Prostate gland (tissue), 2 donors: Measurements from ENCODE around the gene ARHGEF18. TPM values are rescaled to one million over a fixed set of nuclear protein-coding genes. Genes with fewer than 3 reads are reported as not detected.
A peak's percentile ranks its signal among the peaks of the same experiment; 100 is the strongest.
"Not testable (repeated sequence)": the region's sequence is repeated elsewhere in the genome, so short reads cannot be mapped to it uniquely, and the experiment has no call there.

ENCODE experiments used
- DNase-seq: peaks from one replicate; pipeline ENCODE4 v3.0.0-alpha.2; 2019; ENCODE audit warnings: low spot score
- H3K27ac ChIP-seq, 2 donors: fragments of 200-600 bp; sonication (generic); 2 replicates each; pipeline ENCODE4 v1.5.1; 2017 to 2019
- H3K27me3 ChIP-seq: fragments of 200-600 bp; sonication (generic); replicated peaks from 2 replicates; pipeline ENCODE4 v1.5.1; 2019; ENCODE audit not compliant: insufficient read depth
- H3K36me3 ChIP-seq, 2 donors: fragments of 200-600 bp; sonication (generic); 1 replicate in 1 of 2; 2 replicates in 1 of 2; pipeline versions ENCODE4 v1.5.1 to v1.8.1; 2017 to 2019
- H3K4me1 ChIP-seq: fragments of 200-600 bp; sonication (generic); replicated peaks from 2 replicates; pipeline ENCODE4 v1.5.1; 2019
- H3K4me3 ChIP-seq, 2 donors: fragments of 200-600 bp; sonication (generic); 2 replicates each; pipeline ENCODE4 v1.5.1; 2017 to 2019
- H3K9me3 ChIP-seq: fragments of 200-600 bp; sonication (generic); 2 replicates; pipeline ENCODE4 v1.5.1; 2017
- POLR2A ChIP-seq: fragments of 450-650 bp; IDR thresholded peaks from one replicate; pipeline ENCODE4 v1.6.1; 2016; ENCODE audit warnings: antibody characterized with exemption, mild to moderate bottlenecking
- POLR2AphosphoS5 ChIP-seq: sonication (generic); formaldehyde crosslinking; IDR thresholded peaks from one replicate; pipeline ENCODE4 v1.6.1; 2017; ENCODE audit warnings: antibody characterized with exemption
- WGBS: methylation state at CpG from one replicate; pipeline ENCODE4 v1.1.5; 2018; 5-methylcytosine and 5-hydroxymethylcytosine counted together
- intact Hi-C: fragments of 100-400 bp; cut with DNase I; formaldehyde crosslinking; loops from one replicate; pipeline ENCODE4 v1.14.2; 2022
- total RNA-seq, 2 donors: library from RNA; depleted of rRNA; stranded (reverse); fragments of >200 nt; gene quantifications; one replicate each; pipeline ENCODE4 v1.1.0, GENCODE V29; 2016
- TF ChIP-seq, protein P1 (sequence below), 4 experiments: fragments of 200-600 bp in 2 of 4; fragments of 450-650 bp in 2 of 4; sonication (generic) in 2 of 4; IDR thresholded peaks; 1 replicate in 3 of 4; 2 replicates in 1 of 4; pipeline ENCODE4 v1.5.1; 2016 to 2019; ENCODE audit warnings: antibody characterized with exemption in 4 of 4, mild to moderate bottlenecking in 2 of 4, moderate library complexity in 2 of 4

ARHGEF18 gene
- total RNA-seq, 2 donors from 2014 or later = 44.5 to 52.3 TPM

DNA sequence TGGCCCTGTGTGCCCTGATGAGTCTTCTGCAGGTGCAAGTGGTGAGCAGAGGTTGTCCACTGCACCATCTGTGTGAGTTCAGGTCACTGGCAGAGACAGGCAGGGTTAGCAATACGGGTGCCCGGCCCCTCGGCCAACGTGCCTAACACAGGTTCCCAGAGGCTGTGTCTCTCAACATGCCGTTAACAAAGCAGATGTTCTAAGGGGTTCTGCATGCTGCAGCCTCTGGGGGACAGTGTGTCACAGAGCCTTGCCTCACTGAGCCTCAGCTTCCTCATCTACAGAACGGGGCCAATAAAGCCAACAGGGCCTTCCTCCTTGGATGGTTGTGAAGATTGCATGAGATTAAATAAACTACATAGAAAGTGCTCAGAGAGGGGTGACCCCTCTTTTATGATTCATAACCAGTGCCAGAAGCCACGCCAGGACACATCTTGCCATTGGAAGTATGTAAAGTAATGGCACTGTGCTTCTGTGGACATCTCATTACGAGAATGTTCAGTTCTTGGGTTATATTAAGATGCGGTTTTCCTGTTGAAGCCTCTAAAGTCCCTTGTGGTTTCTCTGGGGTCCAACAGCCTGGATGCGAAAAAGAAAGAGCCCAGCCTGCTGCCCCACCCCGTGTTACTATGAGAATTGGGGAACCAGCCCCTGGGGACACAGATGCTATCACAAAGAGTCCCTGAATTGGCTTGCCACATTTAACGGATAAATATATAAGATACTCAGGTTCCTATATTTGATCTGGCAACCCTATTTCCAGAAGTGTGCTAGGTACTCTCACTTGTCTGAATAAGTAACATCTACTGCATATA is 11.2 kb upstream of the ARHGEF18 start:
- TF ChIP-seq, protein P1, sequence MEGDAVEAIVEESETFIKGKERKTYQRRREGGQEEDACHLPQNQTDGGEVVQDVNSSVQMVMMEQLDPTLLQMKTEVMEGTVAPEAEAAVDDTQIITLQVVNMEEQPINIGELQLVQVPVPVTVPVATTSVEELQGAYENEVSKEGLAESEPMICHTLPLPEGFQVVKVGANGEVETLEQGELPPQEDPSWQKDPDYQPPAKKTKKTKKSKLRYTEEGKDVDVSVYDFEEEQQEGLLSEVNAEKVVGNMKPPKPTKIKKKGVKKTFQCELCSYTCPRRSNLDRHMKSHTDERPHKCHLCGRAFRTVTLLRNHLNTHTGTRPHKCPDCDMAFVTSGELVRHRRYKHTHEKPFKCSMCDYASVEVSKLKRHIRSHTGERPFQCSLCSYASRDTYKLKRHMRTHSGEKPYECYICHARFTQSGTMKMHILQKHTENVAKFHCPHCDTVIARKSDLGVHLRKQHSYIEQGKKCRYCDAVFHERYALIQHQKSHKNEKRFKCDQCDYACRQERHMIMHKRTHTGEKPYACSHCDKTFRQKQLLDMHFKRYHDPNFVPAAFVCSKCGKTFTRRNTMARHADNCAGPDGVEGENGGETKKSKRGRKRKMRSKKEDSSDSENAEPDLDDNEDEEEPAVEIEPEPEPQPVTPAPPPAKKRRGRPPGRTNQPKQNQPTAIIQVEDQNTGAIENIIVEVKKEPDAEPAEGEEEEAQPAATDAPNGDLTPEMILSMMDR (IDR thresholded peaks at IDR 0.05) = no peak
- no peak for TF ChIP-seq POLR2AphosphoS5
- no peak for TF ChIP-seq POLR2A
- no peaks in the 10 kb centered on the region for H3K36me3 ChIP-seq
- no peaks in the 10 kb centered on the region for H3K4me1 ChIP-seq
- no peak overlapping the region for H3K27ac ChIP-seq
- no peaks in the 10 kb centered on the region for H3K27me3 ChIP-seq
- DNase-seq = no peak
- no peak overlapping the region for H3K4me3 ChIP-seq
- intact Hi-C loops = no loop called here
- no peaks in the 10 kb centered on the region for H3K9me3 ChIP-seq
- 75% methylated on average over 12 of the region's 12 CpGs for WGBS

DNA sequence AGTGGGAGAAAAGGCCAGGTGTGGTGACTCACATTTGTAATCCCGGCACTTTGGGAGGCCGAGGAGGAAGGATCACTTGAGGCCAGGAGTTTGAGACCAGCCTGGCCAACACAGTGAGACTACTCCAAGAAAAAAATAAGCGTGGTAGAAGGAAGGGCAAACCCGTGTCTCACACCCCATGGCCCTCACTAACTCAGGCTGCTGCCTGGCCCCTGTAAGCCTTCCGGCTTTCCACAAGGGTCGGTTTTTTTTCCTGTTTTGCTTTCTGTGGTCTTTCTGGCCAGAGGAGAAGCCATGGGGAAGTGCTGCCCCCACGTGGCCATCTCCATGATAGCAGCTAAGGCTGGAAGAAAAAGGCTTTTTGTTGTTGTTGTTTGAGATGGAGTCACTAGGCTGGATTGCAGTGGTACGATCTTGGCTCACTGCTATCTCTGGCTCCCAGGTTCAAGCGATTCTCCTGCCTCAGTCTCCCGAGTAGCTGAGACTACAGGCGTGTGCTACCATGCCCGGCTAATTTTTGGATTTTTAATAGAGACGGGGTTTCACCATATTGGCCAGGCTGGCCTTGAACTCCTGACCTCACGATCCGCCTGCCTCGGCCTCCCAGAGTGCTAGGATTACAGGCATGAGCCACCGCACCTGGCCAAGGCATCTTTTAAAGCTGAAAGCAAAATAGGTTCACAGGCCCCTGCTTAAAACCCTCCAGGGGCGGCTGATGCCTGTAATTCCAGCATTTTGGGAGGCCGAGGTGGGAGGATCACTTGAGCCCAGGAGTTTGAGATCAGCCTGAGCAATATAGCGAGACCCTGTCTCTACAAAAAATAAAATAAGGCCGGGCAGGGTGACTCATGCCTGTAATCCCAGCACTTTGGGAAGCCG is 7.5 kb upstream of the ARHGEF18 start:
- TF ChIP-seq, protein P1 (IDR thresholded peaks at IDR 0.05) = peak; percentile 88 to 95 (median 91)
- TF ChIP-seq POLR2A (no peak), POLR2AphosphoS5 (peak; percentile 26)
- peak; percentile 53 for DNase-seq
- H3K4me3 ChIP-seq = no peak overlapping the region
- no peak overlapping the region for H3K27ac ChIP-seq
- no peaks in the 10 kb centered on the region for H3K36me3 ChIP-seq
- no peaks in the 10 kb centered on the region for H3K9me3 ChIP-seq
- no peaks in the 10 kb centered on the region for H3K4me1 ChIP-seq
- 43% methylated on average over 22 of the region's 22 CpGs for WGBS
- no peaks in the 10 kb centered on the region for H3K27me3 ChIP-seq
- intact Hi-C loops = loop anchor here (2.0 to 5.0 kb wide), 2 partner anchors 194 to 242 kb away; no protein-coding TSS in a partner anchor

DNA sequence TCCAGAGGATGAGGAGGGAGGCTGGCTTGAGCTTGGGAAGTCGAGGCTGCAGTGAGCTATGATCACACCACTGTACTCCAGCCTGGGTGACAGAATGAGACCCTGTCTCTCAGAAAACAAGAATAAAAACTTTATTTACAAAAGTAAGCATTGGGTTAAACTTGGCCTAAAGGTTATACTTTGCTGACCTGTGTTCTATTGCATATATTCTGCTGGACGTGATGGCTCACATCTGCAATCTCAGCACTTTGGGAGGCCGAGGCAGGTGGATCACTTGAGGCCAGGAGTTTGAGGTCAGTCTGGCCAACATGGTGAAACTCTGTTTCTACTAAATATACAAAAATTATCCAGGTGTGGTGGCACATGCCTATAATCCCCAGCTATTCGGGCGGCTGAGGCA is 6.6 kb upstream of the ARHGEF18 start:
- no peak for DNase-seq
- H3K4me1 ChIP-seq = no peaks in the 10 kb centered on the region
- no peaks in the 10 kb centered on the region for H3K9me3 ChIP-seq
- no peak overlapping the region for H3K4me3 ChIP-seq
- H3K27me3 ChIP-seq = no peaks in the 10 kb centered on the region
- TF ChIP-seq, protein P1 (IDR thresholded peaks at IDR 0.05) = no peak
- TF ChIP-seq POLR2AphosphoS5 (no peak), POLR2A (no peak)
- no peak overlapping the region for H3K27ac ChIP-seq
- intact Hi-C loops = loop anchor here (5.0 kb wide), 1 partner anchor 195 kb away; no protein-coding TSS in a partner anchor
- 95% methylated on average over 5 of the region's 5 CpGs for WGBS
- H3K36me3 ChIP-seq = no peaks in the 10 kb centered on the region

DNA sequence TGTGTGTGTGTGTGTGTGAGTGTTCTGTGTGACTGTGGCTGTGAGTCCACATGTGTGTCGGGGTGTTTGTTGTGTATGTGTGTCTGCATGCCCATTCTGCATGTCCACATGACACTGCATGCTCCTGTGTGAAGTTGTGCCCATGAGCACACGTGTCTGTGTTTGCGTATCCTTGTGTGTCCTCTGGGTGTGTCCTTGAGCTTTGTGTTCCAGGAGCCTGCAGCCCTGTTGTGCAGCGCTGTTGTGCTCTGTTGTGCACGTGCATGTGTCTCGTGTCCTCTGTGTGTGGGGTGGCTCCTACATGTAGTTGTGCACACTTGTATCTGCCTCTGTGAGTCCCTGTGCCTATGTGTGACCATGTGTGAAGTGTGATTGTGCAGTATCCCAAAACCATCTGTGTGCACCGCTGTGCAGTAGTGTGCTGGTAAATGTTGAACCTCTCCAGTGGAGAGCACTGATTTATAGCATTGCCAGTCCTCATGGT is 2.2 kb upstream of the ARHGEF18 start:
- Histone ChIP-seq H3K4me3 (no peak overlapping the region), H3K4me1 (no peaks in the 10 kb centered on the region), H3K9me3 (no peaks in the 10 kb centered on the region), H3K36me3 (no peaks in the 10 kb centered on the region), H3K27ac (no peak overlapping the region), H3K27me3 (no peaks in the 10 kb centered on the region)
- no peak for DNase-seq
- TF ChIP-seq POLR2AphosphoS5 (no peak), POLR2A (no peak)
- TF ChIP-seq, protein P1 (IDR thresholded peaks at IDR 0.05) = no peak
- intact Hi-C loops = no loop called here
- 79% methylated on average over 7 of the region's 7 CpGs for WGBS

DNA sequence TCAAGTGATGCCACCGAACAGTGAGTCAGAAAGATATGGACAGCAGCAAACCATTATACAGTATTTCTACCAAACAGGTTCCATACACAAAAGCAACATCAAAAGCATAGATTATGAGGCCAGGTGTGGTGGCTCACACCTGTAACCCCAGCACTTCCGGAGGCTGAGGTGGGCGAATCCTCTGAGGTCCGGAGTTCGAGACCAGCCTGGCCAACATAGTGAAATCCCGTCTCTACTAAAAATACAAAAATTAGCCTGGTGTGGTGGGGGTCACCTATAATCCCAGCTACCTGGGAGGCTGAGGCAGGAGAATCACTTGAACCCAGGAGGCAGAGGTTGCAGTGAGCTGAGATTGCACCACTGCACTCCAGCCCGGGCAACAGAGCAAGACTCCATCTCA is 1.7 kb upstream of the ARHGEF18 start:
- H3K4me1 ChIP-seq, H3K27ac ChIP-seq, H3K4me3 ChIP-seq, H3K36me3 ChIP-seq, DNase-seq, H3K27me3 ChIP-seq, H3K9me3 ChIP-seq, intact Hi-C loops: not testable (repeated sequence)
- whole genome bisulfite sequencing = 82% methylated on average over 7 of the region's 7 CpGs
